GM11168 (cell line): ENCODE results near the gene SNRPB2.

Experiments used
- in situ Hi-C: fragments of 300-500 bp; cut with MboI; formaldehyde crosslinking; loops from one replicate; pipeline ENCODE4 v1.12.0; 2022; ENCODE audit warnings: low sequenced_read_pairs; ENCODE audit not compliant: unreplicated experiment

SNRPB2 gene

GRCh38 chr20:16729565-16730460 is at the start of gene SNRPB2:
Gene SNRPB2, plus strand, starts transcription at chr20:16730026. Its CDS starts 1,677 bp downstream, at chr20:16731703.
- in situ Hi-C loops = no loop called here

- in situ Hi-C loops = no loop called here
Observed at GRCh38 chr20:16684416-16684815, 45.4 kb upstream of the SNRPB2 start.

GRCh38 chr20:16689906-16690305 is 39.9 kb upstream of the SNRPB2 start:
- in situ Hi-C loops = no loop called here

GRCh38 chr20:16691381-16691780 is 38.4 kb upstream of the SNRPB2 start:
- in situ Hi-C loops = no loop called here

- in situ Hi-C loops = no loop called here
Observed at GRCh38 chr20:16692009-16692408, 37.8 kb upstream of the SNRPB2 start.

GRCh38 chr20:16692442-16692841 is 37.4 kb upstream of the SNRPB2 start:
- in situ Hi-C loops = no loop called here

GRCh38 chr20:16693278-16693677 is 36.5 kb upstream of the SNRPB2 start:
- in situ Hi-C loops = no loop called here

- in situ Hi-C loops = no loop called here
Observed at GRCh38 chr20:16694161-16694560, 35.7 kb upstream of the SNRPB2 start.

GRCh38 chr20:16695628-16696027 is 34.2 kb upstream of the SNRPB2 start:
- in situ Hi-C loops = no loop called here

GRCh38 chr20:16699293-16699692 is 30.5 kb upstream of the SNRPB2 start:
- in situ Hi-C loops = no loop called here

GRCh38 chr20:16701296-16701695 is 28.5 kb upstream of the SNRPB2 start:
- in situ Hi-C loops = no loop called here

- in situ Hi-C loops = no loop called here
Observed at GRCh38 chr20:16703570-16703969, 26.3 kb upstream of the SNRPB2 start.

GRCh38 chr20:16707674-16708073 is 22.2 kb upstream of the SNRPB2 start:
- in situ Hi-C loops = no loop called here

- in situ Hi-C loops = no loop called here
Observed at GRCh38 chr20:16708602-16709001, 21.2 kb upstream of the SNRPB2 start.

- in situ Hi-C loops = no loop called here
Observed at GRCh38 chr20:16709017-16709416, 20.8 kb upstream of the SNRPB2 start.

GRCh38 chr20:16710781-16711180 is 19.0 kb upstream of the SNRPB2 start:
- in situ Hi-C loops = no loop called here

GRCh38 chr20:16711661-16712258 is 18.1 kb upstream of the SNRPB2 start:
- in situ Hi-C loops = no loop called here

GRCh38 chr20:16712511-16712947 is 17.3 kb upstream of the SNRPB2 start:
- in situ Hi-C loops = no loop called here

GRCh38 chr20:16713066-16713465 is 16.8 kb upstream of the SNRPB2 start:
- in situ Hi-C loops = no loop called here

GRCh38 chr20:16714242-16714641 is 15.6 kb upstream of the SNRPB2 start:
- in situ Hi-C loops = no loop called here

- in situ Hi-C loops = no loop called here
Observed at GRCh38 chr20:16714751-16715150, 15.1 kb upstream of the SNRPB2 start.

GRCh38 chr20:16719421-16719820 is 10.4 kb upstream of the SNRPB2 start:
- in situ Hi-C loops = no loop called here
